DMS53 (cell line): ENCODE data around the gene RNF222.
"Not testable (repeated sequence)": the region's sequence is repeated elsewhere in the genome, so short reads cannot be mapped to it uniquely, and the experiment has no call there.

Experiments used
- DNase-seq: peaks from one replicate; lab custom pipeline; 2025; lab: John Stamatoyannopoulos, UW

Gene RNF222

DNA sequence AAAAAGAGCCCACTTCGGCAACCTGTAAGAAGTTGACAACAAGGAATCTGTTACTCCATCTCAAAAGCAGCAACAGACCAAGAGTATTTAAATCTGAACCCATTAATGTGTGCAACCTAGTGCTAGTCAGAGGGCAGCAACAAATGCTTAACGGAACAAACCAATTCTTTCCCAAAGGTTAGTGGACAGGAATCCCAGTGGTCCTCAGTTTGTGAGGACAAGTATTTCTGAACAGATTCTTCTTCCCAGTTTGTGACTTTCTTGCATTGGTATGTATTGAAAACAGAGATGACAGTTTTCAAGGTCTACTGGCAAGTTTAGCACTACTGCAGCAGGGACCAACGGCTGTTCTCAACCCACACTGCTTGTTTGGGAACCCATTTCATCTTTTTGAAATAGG lies 17.6 kb downstream of the RNF222 start:
- DNase-seq: no peak

DNA sequence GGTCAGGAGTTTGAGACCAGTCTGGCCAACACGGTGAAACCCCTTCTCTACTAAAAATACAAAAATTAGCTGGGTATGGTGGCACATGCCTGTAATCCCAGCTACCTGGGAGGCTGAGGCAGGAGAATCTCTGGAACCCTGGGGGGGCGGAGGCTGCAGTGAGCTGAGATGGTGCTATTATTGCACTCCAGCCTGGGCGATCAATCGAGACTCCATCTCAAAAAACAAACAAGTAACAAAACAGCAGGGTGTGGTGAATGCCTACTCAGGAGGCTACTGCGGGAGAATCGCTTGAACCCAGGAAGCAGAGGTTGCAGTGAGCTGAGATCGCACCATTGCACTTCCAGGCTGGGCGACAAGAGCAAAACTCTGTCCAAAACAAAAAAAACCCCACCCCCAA lies 19.5 kb downstream of the RNF222 start:
- not testable (repeated sequence) for DNase-seq

- no peak for DNase-seq
Observed at GRCh38 chr17:8377422-8377821, 20.2 kb downstream of the RNF222 start.

DNA sequence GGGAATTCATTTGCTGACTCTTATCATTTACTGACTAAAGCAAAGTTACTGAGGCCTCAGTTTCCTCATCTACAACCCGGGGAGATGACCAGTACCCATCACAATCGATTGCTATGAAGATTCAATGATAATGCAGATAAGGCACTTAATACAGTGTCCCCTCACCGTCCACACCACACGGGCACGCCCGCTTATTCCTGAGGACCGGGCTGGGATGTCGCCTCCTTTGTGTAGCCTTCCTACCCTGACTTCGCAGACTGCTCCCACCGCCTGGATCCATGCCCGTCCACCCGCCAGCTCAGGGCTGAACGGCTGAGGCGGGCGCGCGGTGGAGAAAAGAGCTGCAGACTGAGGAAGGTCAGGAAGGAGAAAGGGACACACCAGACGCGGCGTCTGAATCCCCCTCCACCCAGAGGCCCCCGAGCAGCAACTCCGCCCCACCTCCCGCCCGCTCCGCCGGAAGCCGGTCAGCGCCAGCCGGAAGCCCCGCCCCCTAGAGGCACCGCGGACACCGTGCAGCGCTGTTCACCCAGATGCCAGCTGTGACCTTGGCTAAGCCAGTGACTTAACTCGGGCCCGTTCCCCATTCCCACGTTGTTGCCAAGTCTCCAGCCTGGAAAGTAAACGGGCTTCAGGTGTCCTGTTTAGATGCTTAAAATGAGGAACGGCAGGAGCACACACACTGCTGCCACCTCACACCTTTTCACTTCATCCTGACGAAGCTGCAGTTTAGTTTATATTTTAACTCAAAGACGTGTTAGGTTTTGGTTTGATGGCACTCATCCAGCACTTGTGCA lies 21.2 kb downstream of the RNF222 start, which contains the start of gene KRABD2:
Gene KRABD2, minus strand, starts transcription at position 434 of the 797 bp plus-strand sequence.
- peak; percentile 98 for DNase-seq

- peak; percentile 71 for DNase-seq
Observed at GRCh38 chr17:8375738-8376259, 21.8 kb downstream of the RNF222 start.

DNA sequence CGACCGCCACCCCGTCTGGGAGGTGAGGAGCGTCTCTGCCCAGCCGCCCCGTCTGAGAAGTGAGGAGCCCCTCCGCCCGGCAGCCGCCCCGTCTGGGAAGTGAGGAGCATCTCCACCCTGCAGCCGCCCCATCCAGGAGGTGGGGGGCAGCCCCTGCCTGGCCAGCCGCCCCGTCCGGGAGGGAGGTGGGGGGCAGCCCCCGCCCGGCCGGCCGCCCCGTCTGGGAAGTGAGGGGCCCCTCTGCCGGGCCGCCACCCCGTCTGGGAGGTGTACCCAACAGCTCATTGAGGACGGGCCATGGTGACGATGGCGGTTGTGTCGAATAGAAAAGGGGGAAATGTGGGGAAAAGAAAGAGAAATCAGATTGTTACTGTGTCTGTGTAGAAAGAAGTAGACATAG lies 23.8 kb downstream of the RNF222 start:
- DNase-seq: not testable (repeated sequence)

- DNase-seq: no peak
Observed at GRCh38 chr17:8372422-8372821, 25.2 kb downstream of the RNF222 start.

- no peak for DNase-seq
Observed at GRCh38 chr17:8371786-8372185, 25.8 kb downstream of the RNF222 start.

DNA sequence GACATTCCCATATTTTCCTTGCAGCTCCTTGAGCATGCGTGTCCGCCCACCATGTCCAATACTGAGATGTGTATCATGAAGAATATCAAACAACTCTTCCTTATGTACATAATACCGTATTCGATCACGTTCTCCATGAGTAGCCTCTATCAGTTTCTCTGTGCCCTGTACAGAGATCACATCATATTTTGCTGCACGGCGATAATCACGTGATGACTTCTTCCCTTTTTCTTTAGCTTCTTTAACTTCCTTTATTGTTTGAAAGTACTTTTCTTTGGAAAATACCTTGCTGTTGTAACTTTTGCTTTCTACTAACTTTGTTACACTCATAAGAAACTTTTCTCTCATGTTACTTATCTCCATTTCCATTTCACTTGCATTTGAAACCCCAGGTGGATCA lies 27.7 kb downstream of the RNF222 start:
- DNase-seq: no peak

- no peak for DNase-seq
Observed at GRCh38 chr17:8368193-8368592, 29.4 kb downstream of the RNF222 start.

GRCh38 chr17:8366231-8366630 lies 31.4 kb downstream of the RNF222 start:
- DNase-seq: no peak

GRCh38 chr17:8365143-8365542 lies 32.5 kb downstream of the RNF222 start:
- DNase-seq: no peak

DNA sequence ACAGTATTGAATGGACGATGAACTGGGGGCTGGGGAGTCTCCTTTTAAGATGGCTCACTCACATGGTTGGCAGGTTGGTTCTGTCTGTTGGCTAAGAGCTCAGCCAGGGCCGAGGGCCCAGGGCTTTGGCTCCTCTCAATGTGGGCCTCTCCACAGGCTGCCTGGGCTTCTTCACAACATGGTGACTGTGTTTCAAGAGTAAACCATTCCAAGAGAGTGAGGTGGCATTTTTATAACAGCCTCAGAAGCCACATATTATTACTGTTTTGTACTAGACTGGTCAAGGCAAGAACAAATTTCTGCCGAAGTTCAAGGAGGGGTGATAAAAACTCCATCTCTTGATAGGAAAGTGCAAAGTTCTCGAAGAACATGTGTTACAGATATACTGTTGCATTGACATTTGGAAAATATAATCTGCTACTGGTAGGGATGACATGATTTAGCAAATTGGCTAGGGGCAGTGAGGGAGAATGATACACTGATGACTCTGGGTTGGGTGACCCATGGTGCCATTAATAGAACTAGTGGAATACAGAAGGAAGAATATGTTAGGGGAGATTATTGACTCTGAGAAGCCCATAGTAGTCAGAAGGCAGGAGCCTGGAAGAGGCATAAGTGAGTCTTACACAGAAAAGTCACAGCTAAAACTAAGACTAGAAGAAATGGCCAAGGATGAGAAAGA lies 34.8 kb downstream of the RNF222 start:
- DNase-seq: no peak

GRCh38 chr17:8360751-8361150 lies 36.9 kb downstream of the RNF222 start:
- no peak for DNase-seq

DNA sequence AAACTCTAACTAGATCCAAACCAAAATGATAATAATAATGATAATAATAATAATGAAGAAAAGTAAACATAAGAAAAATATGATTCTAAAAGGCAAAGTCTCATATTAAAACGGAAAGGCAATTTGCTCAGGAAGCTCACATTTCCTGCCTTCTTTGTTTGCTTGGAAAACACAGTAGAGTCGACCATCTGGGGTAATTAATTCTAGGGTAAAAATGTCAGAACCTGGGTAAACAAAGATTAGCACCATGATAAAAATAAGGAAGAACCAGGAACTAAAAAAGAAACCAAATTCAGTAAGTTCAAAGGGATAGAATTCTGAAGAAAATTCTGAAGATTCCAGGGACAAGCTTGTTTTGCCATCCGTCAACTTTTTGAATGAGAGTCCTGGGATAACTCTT lies 37.4 kb downstream of the RNF222 start:
- DNase-seq: peak; percentile 68

- peak; percentile 92 for DNase-seq
Observed at GRCh38 chr17:8359769-8360168, 37.9 kb downstream of the RNF222 start.

- no peak for DNase-seq
Observed at GRCh38 chr17:8357910-8358309, 39.7 kb downstream of the RNF222 start.

- no peak for DNase-seq
Observed at GRCh38 chr17:8354236-8354635, 43.4 kb downstream of the RNF222 start.

DNA sequence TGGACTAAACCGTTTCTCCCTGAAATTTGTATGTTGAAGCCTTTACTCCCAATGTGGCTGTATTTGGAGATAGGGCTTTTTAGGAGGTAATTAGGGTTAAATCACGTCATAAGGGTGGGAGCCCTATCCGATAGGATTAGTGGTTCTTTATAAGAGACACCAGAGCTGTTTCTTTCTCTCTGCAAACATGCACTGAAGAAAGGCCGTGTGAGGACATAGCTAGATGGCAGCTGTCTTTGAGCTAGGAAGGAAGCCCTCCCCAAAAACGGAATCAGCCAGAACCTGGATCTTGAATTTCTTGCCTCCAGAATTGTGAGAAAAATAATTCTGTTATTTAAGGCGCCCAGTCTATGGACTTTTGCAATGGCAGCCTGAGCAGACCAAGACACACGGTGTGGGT lies 43.9 kb downstream of the RNF222 start:
- no peak for DNase-seq

- DNase-seq: no peak
Observed at GRCh38 chr17:8350339-8350738, 47.3 kb downstream of the RNF222 start.

- not testable (repeated sequence) for DNase-seq
Observed at GRCh38 chr17:8347001-8347400, 50.6 kb downstream of the RNF222 start.

DNA sequence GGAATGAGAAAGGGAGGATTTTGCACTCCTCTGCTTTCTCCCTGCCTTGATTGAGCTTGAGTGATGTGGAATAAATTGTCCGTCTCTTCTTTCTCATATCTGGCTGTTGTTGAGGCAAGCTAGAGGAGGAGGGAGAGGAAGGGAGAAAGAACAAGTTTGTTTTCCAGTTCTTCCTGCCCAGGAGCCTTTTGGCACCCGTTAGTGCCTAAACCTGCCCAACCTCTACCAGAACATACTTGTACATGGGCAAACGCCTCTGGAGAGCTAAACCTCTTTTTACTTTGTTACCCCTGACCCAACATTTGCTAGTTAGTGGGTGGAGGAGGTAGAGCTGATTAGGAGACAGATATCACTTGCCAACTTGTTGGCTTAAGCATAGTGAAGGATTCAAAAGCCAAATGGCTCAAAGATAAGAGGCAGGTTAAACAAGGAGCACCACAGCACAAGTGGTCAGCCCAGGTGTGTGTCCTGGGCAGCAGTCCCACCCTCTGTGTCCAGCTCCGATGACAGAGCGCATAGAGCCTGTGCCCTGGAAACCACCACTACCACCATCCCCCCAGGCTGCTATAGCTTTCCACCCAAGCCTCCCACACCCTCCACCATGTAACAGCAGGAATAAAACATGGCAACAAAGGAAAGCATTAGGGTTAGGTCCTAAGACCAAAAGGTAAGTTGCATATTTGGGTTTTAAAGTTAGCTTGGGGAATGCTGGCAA lies 51.5 kb downstream of the RNF222 start:
- DNase-seq: no peak
